ENCODE measurements around the gene GATA5.

Gene GATA5

DNA sequence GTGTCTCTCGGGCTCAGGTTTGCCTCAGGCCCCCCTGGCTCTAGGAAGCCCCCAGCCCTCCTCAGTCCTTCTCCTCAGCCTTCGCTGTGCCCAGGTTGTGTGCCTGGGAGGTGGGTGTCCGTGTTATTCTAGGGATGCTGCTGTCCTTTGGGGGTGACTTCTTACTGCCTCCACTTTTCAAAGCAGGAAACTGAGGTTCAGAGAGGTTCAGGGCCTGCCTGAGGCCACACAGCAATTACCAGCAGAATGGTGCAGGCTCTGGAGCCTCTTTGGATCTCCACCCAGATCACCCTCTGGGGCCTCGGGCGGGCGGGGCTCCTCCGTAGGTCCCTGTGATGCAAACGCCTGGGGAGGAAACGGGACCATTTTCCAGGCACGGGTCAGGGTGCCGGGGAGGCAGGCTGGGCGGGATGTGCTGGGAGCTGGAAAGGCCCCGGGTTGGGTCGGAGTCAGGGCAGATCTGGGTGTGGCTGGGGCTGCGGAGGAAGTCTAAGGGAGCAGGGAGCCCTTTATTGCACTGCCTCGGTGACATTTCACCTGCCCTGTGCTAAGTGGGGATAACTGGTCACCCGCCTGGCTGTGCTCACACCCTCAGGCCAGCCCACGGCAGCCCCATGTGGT, 23.2 kb downstream of the GATA5 start:
- DNase-seq (ENCODE audit: extremely low read depth, low read depth), result no peak
- TF ChIP-seq, protein P1, sequence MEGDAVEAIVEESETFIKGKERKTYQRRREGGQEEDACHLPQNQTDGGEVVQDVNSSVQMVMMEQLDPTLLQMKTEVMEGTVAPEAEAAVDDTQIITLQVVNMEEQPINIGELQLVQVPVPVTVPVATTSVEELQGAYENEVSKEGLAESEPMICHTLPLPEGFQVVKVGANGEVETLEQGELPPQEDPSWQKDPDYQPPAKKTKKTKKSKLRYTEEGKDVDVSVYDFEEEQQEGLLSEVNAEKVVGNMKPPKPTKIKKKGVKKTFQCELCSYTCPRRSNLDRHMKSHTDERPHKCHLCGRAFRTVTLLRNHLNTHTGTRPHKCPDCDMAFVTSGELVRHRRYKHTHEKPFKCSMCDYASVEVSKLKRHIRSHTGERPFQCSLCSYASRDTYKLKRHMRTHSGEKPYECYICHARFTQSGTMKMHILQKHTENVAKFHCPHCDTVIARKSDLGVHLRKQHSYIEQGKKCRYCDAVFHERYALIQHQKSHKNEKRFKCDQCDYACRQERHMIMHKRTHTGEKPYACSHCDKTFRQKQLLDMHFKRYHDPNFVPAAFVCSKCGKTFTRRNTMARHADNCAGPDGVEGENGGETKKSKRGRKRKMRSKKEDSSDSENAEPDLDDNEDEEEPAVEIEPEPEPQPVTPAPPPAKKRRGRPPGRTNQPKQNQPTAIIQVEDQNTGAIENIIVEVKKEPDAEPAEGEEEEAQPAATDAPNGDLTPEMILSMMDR (IDR thresholded peaks at IDR 0.05; ENCODE audit: low read depth, low read length), result no peak

DNA sequence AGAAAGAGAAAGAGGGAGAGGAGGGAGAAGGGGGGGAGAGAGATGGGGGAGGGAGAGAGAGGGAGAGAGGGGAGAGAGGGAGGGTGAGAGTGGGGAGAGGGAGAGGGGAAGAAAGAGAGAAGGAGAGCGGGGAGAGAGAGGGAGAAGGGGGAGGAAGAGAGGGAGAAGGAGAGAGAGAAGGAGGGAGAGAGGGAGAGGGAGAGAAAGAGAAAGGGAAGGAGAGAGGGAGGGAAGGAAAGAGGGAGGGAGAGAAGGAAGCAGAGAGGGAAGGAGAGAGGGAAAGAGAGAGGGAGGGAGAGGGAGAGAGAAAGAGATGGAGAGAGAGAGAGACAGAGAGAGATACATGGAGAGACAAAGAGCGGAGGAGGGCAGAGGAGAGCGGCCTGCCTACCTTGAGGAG, 23.8 kb downstream of the GATA5 start:
- TF ChIP-seq, protein P1 (IDR thresholded peaks at IDR 0.05; ENCODE audit: low read depth, low read length), result no peak
- DNase-seq (ENCODE audit: extremely low read depth, low read depth), result no peak

DNA sequence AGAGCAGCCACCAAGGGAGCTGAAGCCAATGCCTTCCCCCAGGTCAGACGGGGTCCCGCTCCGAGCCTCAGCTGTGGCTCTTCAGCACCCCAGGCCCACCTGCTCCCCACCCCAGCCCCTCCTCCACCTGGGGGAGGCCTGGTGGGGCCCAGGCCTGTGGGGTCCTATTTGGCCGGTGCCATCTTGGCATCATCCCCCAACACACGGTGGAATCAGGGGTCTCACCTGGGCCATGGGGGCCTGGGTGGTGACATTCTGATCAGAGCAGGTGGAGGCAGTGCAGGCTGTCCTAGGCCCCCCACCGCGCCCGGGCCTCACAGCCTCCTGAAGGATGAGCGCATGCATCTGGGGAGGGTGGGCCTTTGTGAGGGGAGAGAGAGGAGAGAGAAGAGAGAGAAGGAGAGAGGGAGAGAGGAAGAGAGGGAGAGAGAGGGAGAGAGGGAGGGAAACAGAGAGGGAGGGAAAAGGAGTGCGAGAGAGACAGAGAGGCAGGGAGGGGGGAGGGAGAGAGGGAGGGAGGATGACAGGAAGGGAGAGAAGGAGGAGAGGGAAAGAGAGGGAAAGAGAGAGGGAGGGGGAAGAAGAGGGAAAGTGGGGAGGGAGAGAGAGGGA, 24.5 kb downstream of the GATA5 start:
- DNase-seq (ENCODE audit: extremely low read depth, low read depth), result no peak
- TF ChIP-seq, protein P1 (IDR thresholded peaks at IDR 0.05; ENCODE audit: low read depth, low read length), result no peak

DNA sequence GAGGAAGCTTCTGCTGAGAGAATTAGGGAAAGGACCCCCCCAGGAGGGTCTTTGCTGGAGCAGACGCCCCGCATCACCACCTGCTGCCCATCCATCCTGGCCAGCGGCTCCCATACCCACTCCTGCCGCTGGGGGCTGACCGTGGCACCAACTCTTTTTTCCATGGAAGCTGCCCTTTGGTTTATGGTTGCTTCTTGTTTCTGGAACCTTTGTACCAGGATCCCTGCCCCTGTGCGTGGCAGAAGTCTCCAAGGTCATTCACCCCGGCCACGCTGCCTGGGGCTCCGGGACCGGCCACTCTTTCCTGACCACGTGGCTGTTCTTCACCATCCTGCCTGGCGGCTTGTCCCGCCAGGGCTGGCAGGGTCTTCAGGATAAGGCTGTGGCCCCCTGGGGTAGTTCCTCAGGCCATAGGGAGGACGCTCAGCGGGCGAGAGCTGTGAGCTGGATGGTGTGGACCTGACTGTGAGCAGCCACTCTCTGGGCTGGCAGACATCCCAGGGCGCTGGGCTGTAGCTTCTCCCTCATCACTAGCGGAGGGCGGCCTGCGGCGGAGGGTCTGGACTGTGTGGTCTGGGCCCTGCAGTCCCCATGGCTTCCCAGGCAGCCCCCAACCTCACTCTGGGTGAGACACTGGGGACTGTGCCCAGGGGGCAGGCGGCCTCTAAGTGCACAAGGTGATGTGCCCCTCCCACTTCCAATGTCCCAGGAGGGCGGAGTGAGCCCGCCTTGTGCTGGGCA, 25.7 kb downstream of the GATA5 start:
- TF ChIP-seq, protein P1 (IDR thresholded peaks at IDR 0.05; ENCODE audit: low read depth, low read length), result no peak
- no peak for DNase-seq (ENCODE audit: extremely low read depth, low read depth)

DNA sequence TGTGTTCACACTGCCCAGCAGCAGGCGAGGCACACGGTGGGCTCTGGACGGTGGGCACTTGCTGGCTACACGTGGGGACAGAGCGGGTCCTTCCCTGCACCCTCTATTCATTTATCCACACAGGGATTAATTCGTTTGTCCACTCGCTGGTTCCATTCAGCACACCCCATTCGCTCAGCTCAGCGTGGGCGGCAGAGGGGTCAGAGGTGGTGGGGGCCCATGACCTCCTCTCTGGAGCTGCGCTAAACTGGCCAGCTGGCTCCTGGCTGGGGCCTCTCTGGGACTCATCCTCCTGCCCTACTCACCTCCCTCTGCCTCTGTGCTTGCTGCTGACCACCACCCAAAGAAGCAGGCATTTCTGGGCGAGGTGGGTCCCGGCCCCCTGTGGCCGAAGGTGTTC, 27.0 kb downstream of the GATA5 start:
- TF ChIP-seq, protein P1 (IDR thresholded peaks at IDR 0.05; ENCODE audit: low read depth, low read length), result no peak
- no peak for DNase-seq (ENCODE audit: extremely low read depth, low read depth)

DNA sequence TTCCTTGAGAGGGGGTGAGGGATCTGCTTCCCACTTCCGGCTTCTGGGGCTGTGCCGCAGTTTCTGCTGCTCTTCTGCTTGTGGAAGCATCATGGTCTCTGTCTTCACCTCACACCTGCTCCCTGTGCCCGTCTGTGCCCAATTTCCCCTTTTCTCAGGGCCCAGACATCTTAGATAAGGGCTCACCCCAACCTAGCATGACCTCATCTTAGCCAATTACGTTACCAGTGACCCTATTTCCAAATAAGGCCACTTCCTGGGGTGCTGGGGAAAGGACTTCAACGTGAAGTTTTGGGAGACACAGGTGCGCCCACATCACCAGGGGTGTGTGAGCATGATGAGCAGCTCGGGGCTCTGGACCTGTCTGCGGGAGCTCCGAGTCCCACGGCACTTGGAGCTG, 27.8 kb downstream of the GATA5 start:
- DNase-seq (ENCODE audit: extremely low read depth, low read depth), result no peak
- TF ChIP-seq, protein P1 (IDR thresholded peaks at IDR 0.05; ENCODE audit: low read depth, low read length), result no peak

Measured in AG09319 (cell line).